HUES64 (cell line): ENCODE data around the gene PRMT3. TPM values are rescaled to one million over a fixed set of nuclear protein-coding genes. Genes with fewer than 3 reads are reported as not detected.

Experiments used
- H3K27ac ChIP-seq: 2 replicates; pipeline ENCODE4 v1.7.0; 2013; ENCODE audit warnings: low read depth, low read length, inconsistent platforms
- H3K27me3 ChIP-seq: 2 replicates; pipeline ENCODE4 v1.6.1; 2013; ENCODE audit warnings: mild to moderate bottlenecking, low read length; ENCODE audit not compliant: insufficient read depth
- H3K36me3 ChIP-seq: 2 replicates; pipeline ENCODE4 v1.6.1; 2013; ENCODE audit warnings: mild to moderate bottlenecking, low read length; ENCODE audit not compliant: insufficient read depth
- H3K4me1 ChIP-seq: 2 replicates; pipeline ENCODE4 v1.6.1; 2013; ENCODE audit warnings: mild to moderate bottlenecking, low read length, moderate library complexity; ENCODE audit not compliant: insufficient read depth
- H3K4me3 ChIP-seq: 2 replicates; pipeline ENCODE4 v1.5.1; 2013; ENCODE audit warnings: mild to moderate bottlenecking, low read length, moderate library complexity
- H3K9ac ChIP-seq: 2 replicates; pipeline ENCODE4 v1.6.1; 2013; ENCODE audit warnings: mild to moderate bottlenecking, low read depth, low read length
- H3K9me3 ChIP-seq: 2 replicates; pipeline ENCODE4 v1.6.1; 2013; ENCODE audit warnings: low read depth, low read length; ENCODE audit not compliant: insufficient read depth
- WGBS: fragments of 150-250, 120-280 bp; methylation state at CpG from one replicate; pipeline ENCODE4 v1.1.7; 2013; ENCODE audit warnings: missing lambda C conversion rate; 5-methylcytosine and 5-hydroxymethylcytosine counted together
- polyA plus RNA-seq, 2 experiments: library from polyadenylated mRNA; stranded (reverse); fragments of 50-300 nt; gene quantifications; one replicate each; pipeline ENCODE4 v1.2.3, GENCODE V29; 2013

PRMT3 gene
- polyA plus RNA-seq (2013, experiment 1 of 2) = 23.4 TPM
- 22.6 TPM for polyA plus RNA-seq (2013, experiment 2 of 2)

DNA sequence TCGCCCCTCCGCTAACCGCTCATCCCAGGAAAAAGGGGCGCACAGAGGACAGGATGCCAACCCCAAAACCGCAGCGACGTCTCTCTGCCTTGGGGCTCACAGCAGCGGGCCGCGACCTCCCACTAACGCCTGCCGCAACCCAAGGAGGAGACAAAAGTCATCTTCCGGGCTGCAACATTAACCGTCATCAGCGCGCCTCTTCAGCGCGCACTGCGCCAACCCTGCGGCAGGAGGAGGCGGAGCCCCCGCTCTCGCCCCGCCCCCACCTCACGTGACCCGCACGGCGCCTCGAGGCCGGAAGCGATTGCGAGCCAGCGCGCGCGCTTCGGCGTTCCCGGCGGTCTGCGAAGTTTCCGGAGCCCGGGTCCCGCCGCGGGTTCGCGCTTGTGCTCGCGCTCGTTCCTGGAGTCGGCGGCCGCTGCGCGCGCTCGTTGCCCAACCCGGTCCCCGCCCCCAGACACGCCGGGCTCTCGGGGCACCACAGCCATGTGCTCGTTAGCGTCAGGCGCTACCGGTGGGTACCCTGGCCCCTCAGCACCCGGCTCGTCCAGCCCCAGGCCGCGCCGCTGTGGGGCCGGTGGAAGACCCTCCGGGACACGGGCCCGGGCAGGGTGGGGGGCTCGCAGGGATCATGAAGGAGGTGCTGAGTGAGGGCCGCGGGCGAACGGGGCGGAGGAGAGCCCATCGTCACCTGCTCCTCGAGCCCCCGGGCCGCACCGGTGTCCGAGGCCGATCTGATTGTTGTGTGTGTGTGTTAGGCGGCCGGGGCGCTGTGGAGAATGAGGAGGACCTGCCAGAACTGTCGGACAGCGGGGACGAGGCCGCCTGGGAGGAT is at the start of gene PRMT3:
PRMT3 (plus strand) TSS at position 456 of the 835 bp plus-strand sequence; CDS start at position 487, 31 bp downstream.
- Histone ChIP-seq H3K27ac (peak within 1 kb of the TSS; percentile 95), H3K36me3 (peaks cover 19% of the 10 kb centered on the region), H3K9ac (peak within 1 kb of the TSS; percentile 92), H3K9me3 (no peaks in the 10 kb centered on the region), H3K27me3 (no peaks in the 10 kb centered on the region), H3K4me1 (peaks cover 10% of the 10 kb centered on the region; the same call in 1 of the 2 replicates), H3K4me3 (peak within 1 kb of the TSS; percentile 95)
- under 1% methylated on average over 96 of the region's 96 CpGs for WGBS

DNA sequence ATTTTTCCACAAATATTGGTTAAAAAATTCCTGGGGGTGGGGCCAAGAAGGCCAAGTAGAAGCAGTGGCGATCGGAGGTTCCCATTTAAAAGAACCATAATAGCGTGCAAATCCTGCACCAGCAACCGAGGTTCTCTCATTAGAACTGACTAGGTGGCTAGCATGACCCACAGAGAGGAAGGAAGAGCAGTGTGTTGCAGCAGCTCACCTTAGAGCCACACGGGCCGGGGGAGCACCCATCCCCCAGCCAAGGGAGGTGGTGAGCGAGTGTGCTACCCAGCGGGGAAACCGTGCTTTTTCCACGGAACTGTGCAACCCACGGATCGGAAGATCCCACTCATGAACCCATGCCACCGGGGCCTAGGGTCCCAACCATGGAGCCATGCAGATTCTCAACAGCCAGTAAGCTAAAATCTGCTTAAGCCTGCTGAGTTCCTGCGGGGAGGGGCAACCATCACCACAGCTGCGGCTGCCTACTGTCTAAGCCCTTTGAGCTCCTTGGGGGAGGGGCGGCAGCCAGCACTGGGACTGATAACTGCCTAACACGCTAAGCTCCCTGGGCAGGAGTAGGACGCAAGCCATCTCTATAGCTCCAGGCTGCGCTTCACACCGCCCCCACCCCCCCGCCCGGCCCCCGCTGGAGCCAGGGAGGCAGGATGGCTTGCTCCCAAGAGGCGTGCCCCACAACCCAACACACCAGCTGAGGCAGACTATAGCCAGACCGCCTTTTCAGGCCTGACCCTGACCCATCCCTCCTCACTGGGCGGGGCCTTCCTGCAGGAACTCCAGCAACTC is 45.0 kb upstream of the PRMT3 start:
- H3K4me3 ChIP-seq = peak overlapping the region; percentile 37
- 23% methylated on average over 23 of the region's 26 CpGs for WGBS
- H3K4me1 ChIP-seq = peaks cover 18% of the 10 kb centered on the region
- H3K9ac ChIP-seq = peak overlapping the region; percentile 51; the same call in 1 of the 2 replicates
- H3K27ac ChIP-seq = no peak overlapping the region
- H3K9me3 ChIP-seq = no peaks in the 10 kb centered on the region
- H3K27me3 ChIP-seq = peaks cover 6% of the 10 kb centered on the region
- no peaks in the 10 kb centered on the region for H3K36me3 ChIP-seq

DNA sequence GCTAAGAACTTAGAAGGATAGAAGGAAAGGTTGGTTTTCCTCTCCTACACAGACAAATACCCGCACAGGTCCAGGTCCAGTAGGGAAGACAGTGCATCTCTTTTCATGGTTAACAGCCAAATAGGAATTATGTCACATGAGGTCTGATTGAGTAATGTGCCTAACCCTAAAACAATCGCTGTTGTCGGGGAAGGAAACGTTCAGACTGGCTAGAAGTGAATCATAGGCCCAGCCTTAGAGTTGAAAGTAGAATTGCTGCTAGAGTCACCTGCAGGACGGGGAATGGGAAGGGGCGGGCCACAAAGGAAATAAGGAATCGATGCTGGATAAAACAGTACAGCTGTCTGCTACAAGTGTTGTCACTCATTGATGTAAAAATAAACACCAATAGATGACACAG is 36.4 kb upstream of the PRMT3 start:
- 85% methylated on average over 7 of the region's 7 CpGs for WGBS
- Histone ChIP-seq H3K4me3 (no peak overlapping the region), H3K36me3 (no peaks in the 10 kb centered on the region), H3K27me3 (0 out of 2 replicates have a peak, but pooled peaks cover 6% of the 10 kb centered on the region), H3K9me3 (no peaks in the 10 kb centered on the region), H3K9ac (no peak overlapping the region), H3K27ac (no peak overlapping the region), H3K4me1 (no peaks in the 10 kb centered on the region)

DNA sequence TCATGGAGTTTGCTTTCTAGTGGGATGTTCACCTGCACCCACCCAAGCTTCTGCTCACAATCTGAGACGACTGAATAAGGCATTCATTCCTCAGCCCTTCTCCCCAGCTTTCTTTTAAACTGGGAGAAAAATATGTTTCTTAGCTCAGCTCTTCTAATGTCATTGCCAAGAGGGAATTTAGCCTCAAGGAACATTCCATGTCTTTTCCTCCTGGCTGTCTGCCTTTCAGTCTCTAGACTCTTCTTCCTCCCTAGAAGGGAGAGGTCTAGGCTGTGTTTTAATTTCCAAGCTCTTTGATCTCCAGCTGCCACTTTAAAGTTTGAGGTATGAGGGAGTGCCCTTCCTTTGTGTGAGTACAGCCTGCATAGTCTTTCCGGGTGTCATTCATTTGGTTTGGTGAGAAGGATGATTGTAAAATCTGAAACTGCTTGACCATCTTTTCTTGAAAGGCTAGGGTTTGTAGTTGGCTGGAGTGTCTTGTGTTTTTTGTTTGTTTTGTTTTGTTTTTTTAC is 35.7 kb upstream of the PRMT3 start:
- Histone ChIP-seq H3K36me3 (no peaks in the 10 kb centered on the region), H3K4me1 (no peaks in the 10 kb centered on the region), H3K27ac (no peak overlapping the region), H3K27me3 (0 out of 2 replicates have a peak, but pooled peaks cover 6% of the 10 kb centered on the region), H3K4me3 (no peak overlapping the region), H3K9ac (no peak overlapping the region), H3K9me3 (no peaks in the 10 kb centered on the region)
- WGBS = 81% methylated on average over 2 of the region's 2 CpGs

DNA sequence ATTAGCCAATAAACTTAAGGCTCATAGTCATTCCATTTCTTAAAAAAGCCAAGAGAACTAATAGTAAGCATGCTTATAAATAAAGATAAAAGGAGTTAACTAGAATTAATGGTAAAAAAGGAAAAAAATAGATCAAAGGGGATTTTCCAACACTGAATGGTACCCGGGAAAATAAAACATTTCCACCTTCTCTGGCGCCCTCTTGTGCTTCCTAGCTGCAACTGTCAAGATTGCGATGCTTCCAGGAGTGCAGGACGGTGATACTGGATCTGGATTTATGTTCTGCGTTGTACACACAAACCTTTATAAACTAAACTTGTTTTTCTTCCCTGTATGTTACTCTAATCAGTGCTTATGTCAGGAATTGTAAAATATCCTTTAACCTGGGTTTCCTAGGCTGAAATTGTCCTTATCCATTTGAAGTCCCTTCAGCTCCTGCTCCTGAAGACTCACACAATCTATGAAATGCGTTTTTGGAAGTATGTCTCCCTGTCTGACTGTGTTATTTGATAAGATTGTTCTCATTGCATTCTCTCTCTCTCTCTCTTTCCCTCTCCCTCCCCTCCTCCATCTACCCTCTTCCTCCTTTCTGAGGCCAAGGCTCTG is 33.6 kb upstream of the PRMT3 start:
- no peaks in the 10 kb centered on the region for H3K9me3 ChIP-seq
- no peak overlapping the region for H3K9ac ChIP-seq
- H3K4me1 ChIP-seq = no peaks in the 10 kb centered on the region
- no peaks in the 10 kb centered on the region for H3K36me3 ChIP-seq
- WGBS = 5% methylated on average over 5 of the region's 6 CpGs
- H3K27ac ChIP-seq = no peak overlapping the region
- H3K27me3 ChIP-seq = 0 out of 2 replicates have a peak, but pooled peaks cover 6% of the 10 kb centered on the region
- no peak overlapping the region for H3K4me3 ChIP-seq

DNA sequence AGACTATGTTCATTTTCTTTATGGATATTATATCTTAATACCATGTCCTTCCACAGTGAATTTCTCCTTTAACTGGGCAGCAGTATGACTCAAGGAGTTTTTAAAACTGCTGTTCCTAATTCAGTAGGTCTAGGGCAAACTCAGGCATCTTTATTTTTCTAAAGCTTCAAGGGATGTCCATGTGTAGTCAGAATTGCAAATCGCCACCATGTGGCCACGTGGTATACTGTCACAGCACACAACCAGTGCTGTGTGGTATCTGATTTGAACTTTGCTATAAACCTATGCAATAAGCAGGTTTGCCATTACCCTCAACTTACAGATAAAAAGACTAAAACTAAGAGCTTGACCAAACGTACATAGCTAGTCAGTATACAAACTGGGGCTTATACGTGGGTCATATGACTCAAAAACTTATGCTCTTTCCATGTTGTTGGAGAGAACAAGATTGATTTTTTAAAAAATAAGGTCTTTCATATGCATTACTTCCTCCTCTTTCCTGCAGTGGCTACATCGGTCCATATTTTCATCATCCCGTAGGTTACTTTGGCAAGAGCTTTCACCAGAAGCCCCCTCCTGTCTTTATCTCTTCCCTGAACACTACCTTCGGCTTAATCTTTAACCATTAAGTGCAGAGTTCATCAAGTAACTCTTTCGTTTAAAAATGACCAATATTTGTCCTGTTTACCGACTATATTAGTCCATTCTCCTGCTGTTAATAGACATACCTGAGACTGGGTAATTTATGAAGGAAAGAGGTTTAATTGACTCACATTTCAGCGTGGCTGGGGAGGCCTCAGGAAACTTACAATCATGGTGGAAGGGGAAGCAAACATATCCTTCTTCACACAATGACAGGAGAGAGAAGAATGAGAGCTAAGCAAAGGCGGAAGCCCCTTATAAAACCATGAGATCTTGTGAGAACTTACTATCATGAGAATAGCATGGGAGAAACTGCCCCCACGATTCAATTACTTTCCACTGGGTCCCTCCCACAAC is 32.0 kb upstream of the PRMT3 start:
- H3K9ac ChIP-seq = no peak overlapping the region
- H3K4me3 ChIP-seq = no peak overlapping the region
- 55% methylated on average over 10 of the region's 12 CpGs for WGBS
- H3K27me3 ChIP-seq = peaks cover 6% of the 10 kb centered on the region; the same call in 1 of the 2 replicates
- no peak overlapping the region for H3K27ac ChIP-seq
- H3K9me3 ChIP-seq = no peaks in the 10 kb centered on the region
- no peaks in the 10 kb centered on the region for H3K4me1 ChIP-seq
- no peaks in the 10 kb centered on the region for H3K36me3 ChIP-seq

DNA sequence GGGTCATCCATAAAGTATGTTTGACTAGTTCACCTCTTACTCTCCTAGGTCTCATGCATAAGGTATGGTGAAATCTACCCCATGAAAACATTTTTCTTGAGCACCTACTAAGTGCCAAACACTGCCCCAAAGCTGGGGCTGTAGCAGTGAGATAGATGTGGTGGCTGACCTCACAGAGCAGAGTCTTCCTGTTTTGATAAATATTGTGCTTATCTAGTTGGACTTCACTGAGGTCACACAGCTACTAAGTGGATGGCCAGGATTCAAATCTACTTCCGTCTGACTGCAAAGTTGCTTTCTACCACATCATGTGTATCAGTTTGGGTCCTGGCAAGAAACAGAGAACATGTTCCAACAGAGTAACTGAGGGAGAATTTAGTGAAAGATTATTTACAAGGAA is 30.4 kb upstream of the PRMT3 start:
- peaks cover 12% of the 10 kb centered on the region for H3K27me3 ChIP-seq
- no peak overlapping the region for H3K4me3 ChIP-seq
- no peaks in the 10 kb centered on the region for H3K36me3 ChIP-seq
- no peaks in the 10 kb centered on the region for H3K4me1 ChIP-seq
- no peak overlapping the region for H3K9ac ChIP-seq
- no peaks in the 10 kb centered on the region for H3K9me3 ChIP-seq
- WGBS = 81% methylated on average over 1 of the region's 1 CpG
- no peak overlapping the region for H3K27ac ChIP-seq

DNA sequence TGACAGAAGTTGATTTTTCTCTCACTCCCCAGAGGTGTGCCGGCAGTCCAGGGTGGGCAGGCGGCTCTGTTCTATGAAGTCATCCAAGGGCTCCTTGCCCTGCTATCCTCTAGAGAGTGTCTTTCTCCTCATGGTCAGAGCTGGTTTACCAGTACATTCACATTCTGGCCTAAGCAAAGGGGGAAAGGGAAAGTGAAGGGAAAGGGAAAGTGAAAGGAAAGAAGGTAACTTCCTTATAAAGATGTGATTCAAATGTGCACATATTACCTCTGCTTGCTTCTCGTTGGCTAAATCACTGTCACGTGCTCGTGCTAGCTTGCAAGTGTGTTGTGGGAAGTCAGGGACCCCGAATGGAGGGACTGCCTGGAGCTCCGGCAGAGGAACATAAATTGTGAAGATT is 26.9 kb upstream of the PRMT3 start:
- Histone ChIP-seq H3K27me3 (peaks cover 31% of the 10 kb centered on the region), H3K36me3 (no peaks in the 10 kb centered on the region), H3K4me3 (no peak overlapping the region), H3K27ac (no peak overlapping the region), H3K4me1 (peaks cover 6% of the 10 kb centered on the region; the same call in 1 of the 2 replicates), H3K9me3 (no peaks in the 10 kb centered on the region), H3K9ac (no peak overlapping the region)
- WGBS = 70% methylated on average over 7 of the region's 7 CpGs

DNA sequence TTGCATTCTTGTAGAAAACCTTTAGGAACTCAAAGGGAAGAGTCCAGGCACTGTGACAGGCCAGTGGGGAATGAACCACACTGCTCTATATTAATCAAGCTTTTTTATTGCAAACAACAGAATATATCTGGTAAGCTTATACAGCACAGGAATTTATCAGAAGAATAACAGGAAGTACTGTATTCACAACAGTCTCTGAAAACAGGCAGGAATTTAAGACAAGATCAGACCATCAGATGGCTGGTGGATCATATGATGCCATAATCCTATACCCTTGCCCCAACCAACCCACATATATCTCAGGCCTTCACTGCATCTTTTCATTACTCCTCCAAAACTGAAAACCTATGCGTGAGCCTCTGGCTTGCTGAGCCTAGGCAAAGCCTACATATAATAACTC is 25.0 kb upstream of the PRMT3 start:
- H3K27ac ChIP-seq = no peak overlapping the region
- WGBS = 0% methylated on average over 1 of the region's 1 CpG
- H3K4me1 ChIP-seq = peaks cover 14% of the 10 kb centered on the region; the same call in 1 of the 2 replicates
- H3K4me3 ChIP-seq = no peak overlapping the region
- H3K36me3 ChIP-seq = no peaks in the 10 kb centered on the region
- no peaks in the 10 kb centered on the region for H3K9me3 ChIP-seq
- peaks cover 31% of the 10 kb centered on the region for H3K27me3 ChIP-seq
- no peak overlapping the region for H3K9ac ChIP-seq

DNA sequence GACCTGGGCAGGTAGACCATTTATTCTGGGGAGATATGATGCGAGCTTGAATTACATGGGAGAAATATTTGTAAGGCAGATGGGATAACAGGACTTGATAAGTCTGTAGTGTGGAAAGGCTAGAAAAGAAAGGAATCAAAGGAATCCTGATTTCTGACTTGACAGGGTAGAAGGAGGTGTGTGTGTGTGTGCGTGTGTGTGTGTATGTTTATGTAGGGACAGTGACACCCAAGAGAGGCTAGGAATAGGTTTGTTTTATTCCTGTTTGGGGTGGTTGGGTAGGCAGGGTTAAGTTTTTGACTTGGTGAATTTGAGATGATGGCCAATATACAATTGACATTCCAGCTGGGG is 24.4 kb upstream of the PRMT3 start:
- peak overlapping the region; percentile 66 for H3K9ac ChIP-seq
- H3K27ac ChIP-seq = no peak overlapping the region
- peak overlapping the region; percentile 59 for H3K4me3 ChIP-seq
- 92% methylated on average over 2 of the region's 2 CpGs for WGBS
- peaks cover 17% of the 10 kb centered on the region; the same call in 1 of the 2 replicates for H3K4me1 ChIP-seq
- no peaks in the 10 kb centered on the region for H3K9me3 ChIP-seq
- H3K27me3 ChIP-seq = peaks cover 31% of the 10 kb centered on the region
- H3K36me3 ChIP-seq = no peaks in the 10 kb centered on the region
